GM18873 (cell line): Measurements from ENCODE around the gene TIMM10.

ENCODE experiments used
- ATAC-seq: cut with Tn5 transposase; IDR thresholded peaks from one replicate; pipeline ENCODE4 v1.9.1; 2021; ENCODE audit warnings: mild to moderate bottlenecking, moderate library complexity, moderate number of reproducible peaks; ENCODE audit not compliant: unreplicated experiment, low FRiP score

The TIMM10 gene

GRCh38 chr11:57530596-57531507, at the start of gene TIMM10:
TIMM10 (minus strand) TSS chr11:57530754; CDS start chr11:57530189, 565 bp downstream.
- ATAC-seq: peak; percentile 99

GRCh38 chr11:57574061-57574460, 43.5 kb upstream of the TIMM10 start:
- ATAC-seq: no peak

- no peak for ATAC-seq
These were observed 41.1 kb upstream of the TIMM10 start for GRCh38 chr11:57571606-57572005.

- no peak for ATAC-seq
These were observed 37.8 kb upstream of the TIMM10 start for GRCh38 chr11:57568330-57568766.

GRCh38 chr11:57567515-57568329, 37.2 kb upstream of the TIMM10 start, which contains the start of gene UBE2L6:
UBE2L6 (minus strand) TSS chr11:57567672; CDS start chr11:57567611, 61 bp downstream.
- ATAC-seq: peak; percentile 76

GRCh38 chr11:57566905-57567514, 36.5 kb upstream of the TIMM10 start:
- no peak for ATAC-seq

- ATAC-seq: peak; percentile 63
These were observed 35.7 kb upstream of the TIMM10 start for GRCh38 chr11:57566005-57566904.

GRCh38 chr11:57562596-57562995, 32.0 kb upstream of the TIMM10 start:
- no peak for ATAC-seq

- ATAC-seq: no peak
These were observed 29.6 kb upstream of the TIMM10 start for GRCh38 chr11:57560146-57560545.

- ATAC-seq: no peak
These were observed 25.5 kb upstream of the TIMM10 start for GRCh38 chr11:57556041-57556440.

GRCh38 chr11:57555393-57555792, 24.8 kb upstream of the TIMM10 start:
- no peak for ATAC-seq

GRCh38 chr11:57552479-57552878, 21.9 kb upstream of the TIMM10 start:
- no peak for ATAC-seq

- ATAC-seq: no peak
These were observed 21.4 kb upstream of the TIMM10 start for GRCh38 chr11:57551941-57552340.

GRCh38 chr11:57549983-57550382, 19.4 kb upstream of the TIMM10 start:
- ATAC-seq: no peak

- peak; percentile 68 for ATAC-seq
These were observed 17.4 kb upstream of the TIMM10 start for GRCh38 chr11:57547854-57548377.

GRCh38 chr11:57546869-57547475, 16.4 kb upstream of the TIMM10 start:
- peak; percentile 63 for ATAC-seq

GRCh38 chr11:57546451-57546850, 15.9 kb upstream of the TIMM10 start:
- ATAC-seq: no peak

GRCh38 chr11:57545883-57546282, 15.3 kb upstream of the TIMM10 start:
- no peak for ATAC-seq

GRCh38 chr11:57544566-57544965, 14.0 kb upstream of the TIMM10 start:
- ATAC-seq: no peak
